NCI-H2107 treated with DMSO at 0.1 percent for 48 hours (cell line): ENCODE data around the gene ABCA6.

Experiments
- DNase-seq: peaks from one replicate; lab custom pipeline; 2025; ENCODE audit not compliant: unreplicated experiment; lab: John Stamatoyannopoulos, UW

The ABCA6 gene

DNA sequence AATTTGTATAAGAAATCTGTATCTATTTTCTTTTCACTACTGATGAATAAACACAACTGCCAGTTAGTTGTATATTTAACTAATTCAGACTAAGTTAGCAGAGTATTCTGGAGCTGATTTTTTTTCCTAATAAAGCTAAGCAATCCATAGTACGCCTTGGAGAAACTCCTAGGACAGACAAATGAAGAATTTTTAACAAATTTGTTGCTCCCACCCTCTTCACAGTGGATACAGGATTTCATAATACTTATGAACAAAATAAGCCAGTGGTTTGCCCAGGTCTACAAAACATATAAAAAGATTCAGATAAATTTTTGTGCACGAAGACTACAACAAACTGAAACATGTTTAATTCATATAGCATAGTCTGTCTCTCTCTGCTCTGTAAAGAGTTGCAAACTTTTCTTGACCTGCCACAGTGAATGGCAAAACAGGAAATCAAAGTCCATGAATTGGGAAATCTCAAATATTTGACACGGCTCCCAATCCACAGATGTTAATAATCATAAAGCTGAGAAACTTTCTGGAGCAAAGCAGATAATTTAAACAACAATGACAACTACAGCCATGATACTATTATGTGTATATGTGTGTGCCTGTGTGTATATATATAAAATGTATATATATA lies 594 bp upstream of the ABCA6 start:
- no peak for DNase-seq

DNA sequence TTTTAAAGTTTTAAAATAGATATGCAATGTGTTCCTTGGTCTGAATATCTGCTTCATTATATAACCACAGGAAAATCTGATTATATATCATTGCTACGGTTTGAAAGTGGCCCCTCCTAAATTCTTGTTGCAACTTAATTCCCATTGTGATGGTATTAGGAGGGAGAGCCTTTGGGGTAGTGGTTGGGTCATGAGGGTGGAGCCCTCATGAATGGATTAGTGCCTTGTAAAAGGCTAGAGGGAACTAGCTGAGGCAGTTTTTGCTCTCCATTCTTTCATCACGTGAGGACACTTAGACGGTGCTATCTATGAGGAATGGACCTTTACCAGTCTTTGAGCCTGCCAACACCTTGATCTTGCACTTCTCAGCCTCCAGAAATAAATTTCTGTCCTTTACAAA lies 7.6 kb downstream of the ABCA6 start:
- DNase-seq = no peak

DNA sequence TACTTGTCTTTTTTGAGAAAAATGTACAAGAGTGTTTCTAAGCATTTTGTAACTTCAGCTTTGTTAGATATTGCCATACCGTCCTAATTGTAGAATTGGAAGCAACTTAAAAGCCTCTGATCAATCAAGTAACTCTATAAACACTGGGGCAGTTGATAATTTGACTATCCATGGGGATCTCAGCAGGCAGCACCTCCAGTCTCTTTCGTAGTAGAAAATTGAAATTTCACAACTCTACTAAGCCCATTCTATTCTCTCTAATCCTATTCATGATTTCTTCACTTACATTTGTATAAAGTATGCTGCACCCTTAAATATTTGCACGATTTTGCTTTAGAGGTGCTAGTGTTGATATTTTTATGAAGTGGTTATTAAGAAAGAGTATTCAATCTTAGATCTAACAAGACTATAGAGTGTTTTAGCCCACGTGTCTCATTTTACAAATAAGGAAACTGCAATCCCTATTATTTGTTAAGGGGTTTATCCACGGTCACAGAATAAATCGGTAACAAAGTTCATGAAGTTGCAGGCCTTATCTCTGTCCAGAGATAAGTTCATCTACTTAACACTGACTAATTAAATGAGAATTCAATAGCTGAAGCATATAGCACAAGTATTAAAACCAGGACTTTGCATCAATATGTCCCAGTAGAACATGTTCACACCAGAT lies 10.9 kb downstream of the ABCA6 start:
- DNase-seq = no peak

DNA sequence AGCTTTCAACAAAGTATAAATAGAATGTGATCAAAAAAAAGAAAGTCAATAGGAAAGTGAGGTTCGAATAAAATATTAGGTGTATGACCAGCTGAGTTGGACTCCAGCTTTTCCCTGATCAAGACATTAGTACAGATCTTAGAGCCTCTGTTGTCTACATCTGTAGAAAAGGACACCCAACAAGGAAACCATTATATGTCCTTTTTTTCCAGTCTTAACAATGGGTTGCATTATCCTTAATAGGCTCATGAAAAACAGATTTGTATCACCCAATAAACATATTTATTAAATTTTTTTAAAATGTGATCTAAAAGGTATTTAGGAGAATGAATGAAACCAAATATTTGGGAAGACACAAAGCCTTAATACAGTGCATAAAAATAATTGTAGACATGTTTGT lies 18.1 kb downstream of the ABCA6 start:
- no peak for DNase-seq

DNA sequence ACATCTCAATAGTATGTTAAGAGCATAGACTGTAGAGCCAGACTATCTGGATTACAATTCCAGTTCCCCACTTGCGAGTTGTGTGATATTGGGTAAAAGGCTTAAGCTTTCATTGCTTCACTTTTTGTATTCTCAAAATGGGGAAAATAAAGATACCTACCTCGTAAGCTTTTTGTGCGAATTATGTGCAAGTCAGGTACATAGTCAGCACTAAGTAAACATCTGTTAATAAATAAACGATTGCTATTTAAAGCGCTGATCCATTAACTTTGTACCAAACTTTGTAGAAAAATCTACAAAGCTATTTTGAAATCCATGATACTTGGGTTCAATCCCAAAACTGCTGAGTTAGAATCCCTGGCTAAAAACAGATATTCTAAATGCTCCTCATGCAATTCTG lies 19.6 kb downstream of the ABCA6 start:
- no peak for DNase-seq

DNA sequence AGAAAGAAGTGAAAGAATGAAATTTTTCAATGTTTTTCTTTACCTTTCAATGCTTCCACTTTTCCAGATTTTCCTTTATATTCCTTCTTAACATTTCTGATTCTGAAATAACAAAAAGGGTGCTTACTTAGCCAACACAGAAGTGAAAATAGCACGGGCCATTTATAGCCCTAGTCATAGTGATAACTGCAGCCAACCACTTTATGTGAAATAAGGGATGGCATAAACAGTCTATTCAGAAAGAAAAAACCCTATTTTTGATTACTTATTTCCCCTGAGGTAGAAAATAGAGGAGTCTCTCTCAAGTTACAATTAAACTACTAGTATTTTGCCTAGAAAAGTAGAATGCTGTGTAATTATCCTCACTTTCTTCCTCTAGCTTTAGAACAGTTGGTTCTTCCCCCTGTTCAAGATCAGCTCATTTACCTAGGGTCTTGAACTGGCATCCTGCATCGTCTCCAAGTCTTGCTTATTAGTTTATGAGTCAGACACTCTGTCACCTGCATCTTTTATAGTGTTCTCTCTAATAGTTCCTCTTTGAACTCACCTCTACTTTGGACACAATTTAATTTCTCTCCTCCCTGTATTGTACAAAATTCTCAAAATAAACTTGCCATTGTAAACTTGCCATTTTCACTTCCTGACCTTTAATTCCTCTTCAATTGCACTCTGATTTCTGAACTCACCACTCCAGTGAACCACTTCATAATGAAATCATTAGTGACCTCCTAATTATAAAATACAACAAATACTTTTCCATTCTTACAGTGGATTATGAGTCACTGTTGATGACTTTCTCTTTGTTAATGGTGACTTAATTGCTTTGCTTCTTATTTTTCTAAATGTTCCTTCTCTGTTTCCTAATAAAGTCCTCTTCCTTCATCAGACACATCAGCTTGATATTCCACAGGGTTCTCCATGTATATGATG lies 23.6 kb downstream of the ABCA6 start:
- DNase-seq = no peak

DNA sequence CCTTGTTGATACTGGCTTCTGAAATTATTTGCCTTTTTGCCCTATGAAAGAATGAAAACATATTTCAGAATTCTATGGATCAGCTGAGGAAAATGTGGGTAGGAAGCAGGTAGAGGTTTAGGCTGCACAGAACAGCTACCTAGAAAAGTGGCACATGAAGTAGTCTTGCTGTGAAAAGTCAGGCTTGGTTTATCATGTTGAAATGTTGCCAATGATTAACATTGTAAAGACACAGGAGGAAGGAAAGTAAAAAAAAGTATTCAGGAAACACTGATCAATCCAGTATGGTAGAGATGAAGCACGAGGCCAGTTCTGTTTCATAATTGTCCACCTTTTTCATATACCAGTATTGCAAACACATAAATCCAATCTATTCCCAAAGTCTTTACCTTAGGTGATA lies 29.9 kb downstream of the ABCA6 start:
- no peak for DNase-seq

DNA sequence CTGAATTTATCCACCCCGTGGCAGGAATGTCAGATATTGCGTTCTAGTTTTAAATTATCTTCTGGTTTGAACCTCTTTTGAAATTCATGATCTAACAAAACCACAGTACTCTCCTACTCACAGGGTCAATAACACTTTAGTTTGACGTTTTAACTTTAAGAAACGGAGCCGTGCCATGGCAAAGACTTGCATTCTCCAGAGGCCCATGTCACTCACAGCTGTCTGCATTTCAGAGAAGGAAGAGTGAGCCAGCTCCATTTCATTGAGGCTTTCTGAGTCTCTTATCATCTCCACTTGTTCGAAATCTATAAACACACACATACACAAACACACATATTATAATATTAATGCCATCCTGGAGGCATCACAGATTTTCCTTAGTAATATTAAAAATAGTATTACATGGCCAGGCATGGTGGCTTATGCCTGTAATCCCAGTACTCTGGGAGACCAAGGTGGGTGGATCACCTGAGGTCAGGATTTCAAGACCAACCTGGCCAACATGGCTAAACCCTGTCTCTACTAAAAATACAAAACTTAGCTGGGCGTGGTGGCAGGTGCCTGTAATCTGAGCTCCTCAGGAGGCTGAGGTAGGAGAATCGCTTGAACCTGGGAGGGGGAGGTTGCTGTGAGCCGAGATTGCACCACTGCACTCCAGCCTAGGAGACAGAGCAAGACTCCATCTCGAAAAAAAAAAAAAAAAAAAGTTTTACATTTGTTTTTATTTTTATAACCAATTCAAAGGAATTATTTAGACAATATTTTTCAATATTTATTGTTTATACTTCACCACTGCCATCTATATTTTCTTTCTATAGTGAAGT lies 35.6 kb downstream of the ABCA6 start:
- DNase-seq = no peak

DNA sequence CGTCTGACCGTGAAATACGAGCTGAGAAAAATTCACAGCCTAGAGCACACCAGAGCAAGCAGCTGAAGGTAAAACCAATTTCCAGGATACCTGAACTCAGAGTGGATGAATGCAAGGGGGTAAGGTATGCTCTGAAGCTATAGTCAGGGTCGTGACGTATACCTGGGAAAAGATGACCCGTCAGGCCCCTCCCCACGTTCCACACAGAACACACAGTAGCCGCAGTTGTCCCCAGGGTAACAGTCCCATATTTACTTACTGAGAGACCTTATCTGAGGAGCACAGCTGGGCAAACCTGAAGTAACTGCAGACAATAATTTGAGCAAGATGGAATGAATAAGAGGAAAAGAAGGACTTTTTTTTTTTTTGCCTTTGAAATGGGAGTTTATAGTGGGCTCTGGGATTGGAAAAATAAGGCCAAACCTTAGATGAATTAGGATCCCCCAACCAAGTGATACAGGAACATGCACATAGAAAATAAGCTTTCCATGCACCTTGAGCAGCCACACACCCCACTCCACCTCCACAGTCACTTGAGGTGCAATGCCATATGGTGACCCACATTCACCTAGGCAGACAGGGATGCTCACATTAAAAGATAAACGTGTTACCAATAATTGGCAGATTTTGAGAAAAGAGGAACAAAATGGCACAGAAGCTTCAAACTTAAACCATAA lies 38.0 kb downstream of the ABCA6 start:
- no peak for DNase-seq

DNA sequence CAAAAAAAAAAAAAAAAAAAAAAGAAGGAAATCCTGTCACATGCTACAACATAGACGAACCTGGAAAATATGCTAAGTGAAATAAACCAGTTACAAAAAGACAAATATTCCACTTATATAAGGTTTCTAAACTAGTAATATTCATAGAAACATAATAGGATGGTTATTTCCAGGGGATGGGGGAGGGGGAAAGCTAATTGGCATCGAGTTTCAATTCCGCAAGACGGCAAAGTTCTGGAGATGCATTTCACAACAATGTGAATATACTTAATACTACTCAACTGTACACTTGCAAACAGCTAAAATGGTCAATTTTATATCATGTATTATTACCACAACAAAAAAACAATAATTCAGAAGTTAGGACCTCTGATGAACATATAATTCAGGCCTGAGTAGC lies 43.1 kb downstream of the ABCA6 start:
- no peak for DNase-seq

DNA sequence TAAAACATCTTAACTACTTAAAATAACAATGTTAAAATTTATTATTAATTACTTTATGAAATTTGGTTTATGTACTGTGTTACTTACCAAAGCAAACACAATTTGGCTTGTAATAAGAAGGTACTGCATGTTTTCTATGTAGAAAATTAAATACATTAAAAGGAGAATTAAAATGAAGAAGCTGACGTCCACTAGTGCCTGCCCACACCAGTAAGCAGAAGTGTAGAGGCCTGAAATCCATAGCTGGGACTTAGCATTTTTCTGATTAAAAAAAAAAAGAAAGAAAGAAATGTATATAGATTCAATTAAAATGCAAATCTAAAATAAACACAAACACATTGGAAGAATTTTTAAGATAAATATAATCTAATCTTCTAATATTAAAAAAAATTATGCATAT lies 45.2 kb downstream of the ABCA6 start:
- no peak for DNase-seq

DNA sequence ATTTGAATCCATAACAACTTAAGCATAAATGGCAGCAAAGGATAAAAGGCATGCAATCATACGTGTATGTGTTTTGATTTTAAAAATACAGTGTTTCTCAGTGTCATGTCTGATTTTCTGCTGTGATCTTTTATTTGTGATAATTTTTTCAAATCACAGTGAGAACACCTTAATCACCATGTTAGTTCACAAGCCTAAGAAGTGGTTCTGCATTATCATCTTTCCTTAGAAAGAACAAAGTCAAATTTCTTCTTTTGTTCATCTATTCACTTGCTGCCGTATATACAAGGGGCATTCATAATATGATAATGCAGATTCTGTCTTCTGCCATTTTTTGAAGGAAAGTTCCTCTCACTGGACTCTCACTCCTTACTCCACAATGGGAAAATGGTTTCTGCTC lies 47.7 kb downstream of the ABCA6 start:
- no peak for DNase-seq

DNA sequence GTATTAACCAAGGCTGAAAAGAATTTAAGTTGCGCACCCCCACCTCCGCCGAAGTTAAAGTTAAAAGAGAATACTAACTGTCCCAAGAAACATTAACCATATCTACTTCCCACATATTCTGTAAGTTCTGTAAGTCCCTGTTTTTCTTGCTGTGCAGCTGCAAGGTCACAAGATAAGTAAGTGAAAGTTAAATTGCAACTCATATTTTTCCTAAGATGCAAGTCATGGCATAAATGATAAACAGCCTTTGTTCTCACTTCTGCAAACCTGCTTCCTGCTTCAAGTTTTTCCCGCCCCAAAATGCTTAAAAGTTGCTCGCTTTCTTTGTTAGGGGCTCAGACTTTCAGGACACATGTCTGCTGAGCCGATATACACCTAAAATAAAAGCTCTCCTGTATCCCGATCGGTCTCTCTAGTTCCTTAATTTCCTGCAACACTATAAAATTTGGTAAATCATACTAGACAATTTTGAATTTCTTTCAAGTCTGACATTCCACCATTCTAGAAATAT lies 48.4 kb downstream of the ABCA6 start:
- DNase-seq = no peak

DNA sequence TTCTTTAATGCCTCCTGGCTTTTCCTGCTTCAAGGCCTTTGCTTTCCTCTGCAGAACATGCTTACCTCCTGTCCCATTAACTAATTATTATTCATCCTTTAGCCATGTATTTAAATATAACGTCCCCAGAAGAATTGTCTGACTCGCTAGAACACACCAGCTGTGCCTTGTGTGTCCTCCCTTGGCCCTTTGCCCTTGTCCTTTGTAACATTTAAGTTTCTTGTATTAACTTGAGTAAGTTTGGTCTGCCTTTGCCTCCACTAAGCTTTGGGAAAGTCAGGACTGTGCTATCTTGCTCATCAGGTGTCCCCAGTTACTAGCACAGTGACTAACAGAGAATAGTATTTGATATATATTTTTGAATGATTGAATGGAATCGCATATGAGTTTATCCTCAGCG lies 51.3 kb downstream of the ABCA6 start:
- no peak for DNase-seq

DNA sequence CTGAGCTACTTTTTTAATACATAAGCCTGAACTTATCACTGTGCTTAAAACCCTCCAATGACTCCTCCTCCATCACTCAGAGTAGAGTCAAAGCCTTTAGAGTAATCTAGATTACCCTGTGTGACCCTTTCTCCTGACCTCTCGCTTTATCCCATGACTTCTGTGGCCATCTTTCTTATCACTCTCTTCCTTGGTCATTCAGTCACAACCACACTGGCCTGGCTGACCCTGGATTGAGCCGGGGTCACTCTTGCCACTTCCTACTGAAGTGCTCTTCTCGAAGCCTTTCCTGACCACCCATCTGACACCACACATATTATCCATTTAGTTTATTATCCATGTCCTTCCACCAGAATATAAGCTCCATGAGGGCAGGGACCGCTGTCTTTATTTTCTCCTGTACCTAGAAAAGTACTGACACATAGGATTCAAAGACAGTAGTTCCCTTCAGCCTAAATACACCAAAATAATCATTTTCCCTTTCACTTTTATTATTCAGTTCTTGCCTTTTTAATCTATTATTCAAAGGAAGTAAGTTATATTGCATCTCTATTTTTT lies 53.0 kb downstream of the ABCA6 start:
- DNase-seq = no peak

DNA sequence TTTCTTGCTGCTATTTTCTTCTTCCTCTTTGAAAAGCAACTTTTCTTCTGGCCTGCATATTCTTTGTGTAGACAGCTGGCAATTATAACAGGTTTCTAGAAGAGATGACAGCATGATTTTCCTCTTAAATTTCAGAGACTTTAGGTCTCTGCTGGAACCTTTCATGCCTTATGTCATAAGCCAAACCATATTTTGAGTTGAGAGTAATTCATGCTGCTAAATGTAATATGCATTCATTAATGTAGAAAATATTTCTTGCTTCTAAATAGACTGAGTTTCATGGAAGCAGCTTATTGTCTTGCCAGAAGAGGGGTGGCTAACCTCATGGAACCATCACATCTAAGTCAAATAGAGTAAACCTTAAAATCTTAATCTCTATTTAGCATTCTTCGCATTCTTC lies 55.1 kb downstream of the ABCA6 start:
- no peak for DNase-seq

DNA sequence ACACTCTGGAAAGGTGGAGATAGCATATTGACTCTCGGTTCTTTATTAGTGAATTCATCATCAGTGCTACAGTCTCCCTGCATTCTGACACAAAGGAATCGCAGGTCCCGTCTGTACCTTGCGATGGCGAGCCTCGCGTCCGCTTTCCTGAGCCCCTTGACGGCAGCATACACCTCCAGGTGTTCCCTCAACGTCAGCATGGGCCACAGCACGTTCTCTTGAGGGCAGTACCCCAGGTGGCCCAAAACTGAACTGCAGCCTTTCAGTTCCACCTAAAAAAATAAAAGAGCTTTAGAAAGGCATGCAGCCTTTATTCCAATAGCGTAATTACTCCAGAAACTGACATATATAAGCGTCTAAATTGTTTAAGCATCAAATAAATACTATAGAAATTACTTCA lies 56.8 kb downstream of the ABCA6 start:
- no peak for DNase-seq

DNA sequence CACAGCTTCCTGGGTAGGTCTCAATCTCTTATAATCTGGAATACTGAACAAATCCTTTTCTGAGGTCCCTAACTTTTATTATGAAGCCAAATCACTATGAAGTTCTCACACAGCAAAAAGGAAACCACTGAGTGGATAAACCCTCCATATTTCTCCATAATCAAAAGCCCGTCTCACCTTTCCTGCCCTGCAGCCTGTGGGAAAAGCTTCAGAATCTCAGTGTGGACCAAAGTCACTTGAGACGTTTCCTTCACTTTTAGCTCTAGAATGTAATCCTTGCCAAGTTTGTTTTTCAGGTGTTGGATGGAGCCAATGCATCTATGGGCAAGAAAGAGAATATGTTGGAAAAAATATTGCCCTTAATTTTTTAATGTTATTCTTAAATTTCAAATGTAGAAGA lies 59.0 kb downstream of the ABCA6 start:
- DNase-seq = no peak

DNA sequence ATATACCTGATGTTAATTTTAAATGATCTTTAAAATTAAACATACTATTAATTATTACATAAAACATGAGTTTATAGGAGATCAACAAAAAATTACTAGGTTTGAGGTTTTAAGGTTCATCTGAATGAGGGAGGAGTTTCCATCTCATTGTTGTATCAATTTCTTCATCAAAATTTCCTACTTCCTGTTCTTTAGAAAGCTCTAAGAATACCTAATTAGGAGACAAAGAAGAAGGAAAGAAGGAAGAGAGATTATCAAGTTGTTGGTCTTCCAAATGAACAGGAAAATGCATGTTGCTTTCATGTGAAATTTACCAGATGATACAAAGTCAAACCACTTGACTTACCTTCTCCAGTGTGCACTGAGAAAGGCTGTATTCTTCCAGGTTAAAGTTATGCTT lies 62.8 kb downstream of the ABCA6 start:
- no peak for DNase-seq

DNA sequence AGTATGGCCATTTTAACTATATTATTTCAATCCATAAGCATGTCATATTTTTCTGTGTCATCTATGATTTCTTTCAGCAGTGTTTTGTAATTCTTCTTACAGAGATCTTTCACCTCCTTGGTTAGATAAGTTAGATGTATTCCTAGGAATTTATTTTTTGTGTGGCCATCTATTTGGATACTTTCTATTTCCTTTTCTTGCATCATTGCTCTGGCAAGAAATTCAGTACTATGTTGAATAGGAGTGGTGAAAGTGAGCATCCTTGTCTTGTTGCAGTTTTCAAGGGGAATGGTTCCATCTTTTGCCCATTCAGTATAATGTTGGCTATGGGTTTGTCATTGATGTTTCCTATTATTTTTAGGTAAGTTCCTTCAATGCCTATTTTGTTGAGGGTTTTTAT lies 65.9 kb downstream of the ABCA6 start:
- DNase-seq = no peak
